GM23338 (cell line): ENCODE data around the gene HMCES. TPM values are rescaled to one million over a fixed set of nuclear protein-coding genes. Genes with fewer than 3 reads are reported as not detected.

Experiments used
- ATAC-seq: fragments of 200-7000 bp; cut with Tn5 transposase; 3 replicates; pipeline ENCODE4 v1.9.1; 2020
- DNase-seq: peaks from one replicate; pipeline ENCODE4 v3.0.0-alpha.2; 2015; ENCODE audit warnings: low spot score
- H2AFZ ChIP-seq: fragments of 200-600 bp; sonication (generic); 2 replicates; pipeline ENCODE4 v1.8.0; 2016; ENCODE audit warnings: antibody characterized with exemption, mild to moderate bottlenecking, moderate library complexity
- H3F3A ChIP-seq: fragments of 200-600 bp; sonication (generic); replicated peaks from 2 replicates; pipeline ENCODE4 v1.8.0; 2017; ENCODE audit warnings: antibody characterized with exemption, mixed run types, low read depth
- H3K27ac ChIP-seq: fragments of 200-600 bp; sonication (generic); 2 replicates; pipeline ENCODE4 v1.6.1; 2016; ENCODE audit warnings: low read depth
- H3K27me3 ChIP-seq: fragments of 200-600 bp; sonication (generic); 2 replicates; pipeline ENCODE4 v1.8.0; 2016; ENCODE audit warnings: mild to moderate bottlenecking, mixed run types, moderate library complexity; ENCODE audit not compliant: insufficient read depth
- H3K36me3 ChIP-seq: fragments of 200-600 bp; sonication (generic); 2 replicates; pipeline ENCODE4 v1.8.0; 2016; ENCODE audit warnings: mild to moderate bottlenecking; ENCODE audit not compliant: insufficient read depth
- H3K4me1 ChIP-seq: fragments of 200-600 bp; sonication (generic); 2 replicates; pipeline ENCODE4 v1.8.0; 2016; ENCODE audit warnings: mild to moderate bottlenecking, moderate library complexity; ENCODE audit not compliant: insufficient read depth
- H3K4me2 ChIP-seq: fragments of 200-600 bp; sonication (generic); 2 replicates; pipeline ENCODE4 v1.7.1; 2017; ENCODE audit warnings: mixed run types
- H3K4me3 ChIP-seq: fragments of 200-600 bp; sonication (generic); 2 replicates; pipeline ENCODE4 v1.6.1; 2016; ENCODE audit warnings: mixed run types
- H3K79me2 ChIP-seq: fragments of 200-600 bp; sonication (generic); replicated peaks from 2 replicates; pipeline ENCODE4 v1.8.0; 2017; ENCODE audit warnings: mild to moderate bottlenecking; ENCODE audit not compliant: insufficient read depth
- H3K9me2 ChIP-seq: fragments of 200-600 bp; sonication (generic); 2 replicates; pipeline ENCODE4 v1.8.0; 2017; ENCODE audit not compliant: insufficient read depth
- H4K20me1 ChIP-seq: fragments of 200-600 bp; sonication (generic); replicated peaks from 2 replicates; pipeline ENCODE4 v1.8.0; 2017; ENCODE audit warnings: mild to moderate bottlenecking; ENCODE audit not compliant: insufficient read depth
- H3K27ac Mint-ChIP-seq: 2 replicates; pipeline ENCODE4 v1.8.0; 2020; ENCODE audit warnings: inconsistent platforms, mild to moderate bottlenecking, moderate library complexity, mixed read lengths
- H3K27me3 Mint-ChIP-seq: 3 replicates; pipeline ENCODE4 v1.8.0; 2022; ENCODE audit warnings: low read depth, mild to moderate bottlenecking, moderate library complexity, mixed read lengths, inconsistent platforms; ENCODE audit not compliant: insufficient read depth, poor library complexity
- H3K36me3 Mint-ChIP-seq: 3 replicates; pipeline ENCODE4 v1.8.0; 2021; ENCODE audit warnings: low read depth, mild to moderate bottlenecking, inconsistent platforms, moderate library complexity, mixed read lengths
- H3K4me1 Mint-ChIP-seq: 3 replicates; pipeline ENCODE4 v1.8.0; 2020; ENCODE audit warnings: mild to moderate bottlenecking, inconsistent platforms, mixed read lengths
- H3K4me3 Mint-ChIP-seq: 3 replicates; pipeline ENCODE4 v1.8.0; 2021; ENCODE audit warnings: moderate library complexity, mild to moderate bottlenecking, inconsistent platforms, mixed read lengths
- H3K9me3 Mint-ChIP-seq: 3 replicates; pipeline ENCODE4 v1.8.0; 2020; ENCODE audit warnings: moderate library complexity, mild to moderate bottlenecking, inconsistent platforms, mixed read lengths
- CREB1 ChIP-seq: fragments of 250-450 bp; sonication (Bioruptor Pico); IDR thresholded peaks from 2 replicates; pipeline ENCODE4 v1.5.0; 2020; ENCODE audit warnings: low read depth, mild to moderate bottlenecking, moderate library complexity
- CTCF ChIP-seq, 2 experiments: fragments of 200-600 bp in 1 of 2; sonication (generic) in 1 of 2; conservative IDR thresholded peaks; 2 replicates each; pipeline versions ENCODE4 v1.5.1 to v1.6.1; 2016 to 2017; ENCODE audit warnings: antibody characterized with exemption in 2 of 2, low read depth in 2 of 2, mild to moderate bottlenecking in 2 of 2, moderate library complexity in 1 of 2
- ETS1 ChIP-seq: IDR thresholded peaks from 2 replicates; pipeline ENCODE4 v1.6.1; 2016; ENCODE audit warnings: antibody characterized with exemption
- EZH2 ChIP-seq: fragments of 200-600 bp; sonication (generic); IDR thresholded peaks from one replicate; pipeline ENCODE4 v1.8.0; 2017; ENCODE audit warnings: antibody characterized with exemption, mild to moderate bottlenecking, low read depth; ENCODE audit not compliant: unreplicated experiment
- EZH2phosphoT487 ChIP-seq: fragments of 200-600 bp; sonication (generic); IDR thresholded peaks from one replicate; pipeline ENCODE4 v1.8.1; 2018; ENCODE audit warnings: antibody characterized with exemption; ENCODE audit not compliant: unreplicated experiment
- JUNB ChIP-seq: IDR thresholded peaks from one replicate; pipeline ENCODE4 v1.6.1; 2016; ENCODE audit warnings: antibody characterized with exemption; ENCODE audit not compliant: unreplicated experiment
- NANOG ChIP-seq: IDR thresholded peaks from 2 replicates; pipeline ENCODE4 v1.6.1; 2016; ENCODE audit warnings: antibody characterized with exemption, borderline replicate concordance
- POLR2AphosphoS5 ChIP-seq: IDR thresholded peaks from 2 replicates; pipeline ENCODE4 v1.6.1; 2016; ENCODE audit warnings: antibody characterized with exemption, low read depth
- REST ChIP-seq: IDR thresholded peaks from one replicate; pipeline ENCODE4 v1.6.1; 2018; ENCODE audit warnings: antibody characterized with exemption; ENCODE audit not compliant: unreplicated experiment
- STAT1 ChIP-seq: IDR thresholded peaks from one replicate; pipeline ENCODE4 v1.6.1; 2016; ENCODE audit warnings: antibody characterized with exemption; ENCODE audit not compliant: unreplicated experiment
- ZNF114 ChIP-seq: fragments of 250-450 bp; sonication (Bioruptor Pico); IDR thresholded peaks from 2 replicates; pipeline ENCODE4 v1.5.0; 2020; ENCODE audit warnings: mild to moderate bottlenecking, moderate library complexity
- ZNF331 ChIP-seq: fragments of 250-450 bp; sonication (Bioruptor Pico); IDR thresholded peaks from 2 replicates; pipeline ENCODE4 v1.5.0; 2020; ENCODE audit warnings: low read depth, mild to moderate bottlenecking, moderate library complexity
- ZNF462 ChIP-seq: fragments of 250-450 bp; sonication (Bioruptor Pico); IDR thresholded peaks from 2 replicates; pipeline ENCODE4 v1.5.0; 2020; ENCODE audit warnings: mild to moderate bottlenecking, moderate library complexity
- polyA plus RNA-seq: library from polyadenylated mRNA; unstranded; fragments of >200 nt; fragmentation: Nextera tagmentation; extraction: Ambion mirVana; gene quantifications from 2 replicates; pipeline ENCODE4 v1.2.1, GENCODE V29; 2016
- total RNA-seq: library from RNA; depleted of rRNA; stranded (reverse); fragments of >200 nt; shearing (Covaris generic); gene quantifications from 2 replicates; pipeline ENCODE4 v1.2.3, GENCODE V29; 2014

Gene HMCES
- total and polyA plus RNA-seq, 2 experiments from 2014 or later: 36.5 to 44.5 TPM

- peak; percentile 15 for ATAC-seq
- H3K36me3 Mint-ChIP-seq: peaks cover 48% of the 10 kb centered on the region
Observed at GRCh38 chr3:129277829-129278271, 820 bp upstream of the HMCES start.

More at GRCh38 chr3:129277829-129278271, 820 bp upstream of the HMCES start:
- DNase-seq: peak; percentile 53
- peak overlapping the region; percentile 86 for H3K4me3 Mint-ChIP-seq
- no peak for TF ChIP-seq POLR2AphosphoS5
- no peak for TF ChIP-seq JUNB
- TF ChIP-seq REST: no peak
- no peak for TF ChIP-seq CREB1
- no peak for TF ChIP-seq EZH2
- no peak for TF ChIP-seq ZNF462 (CRISPR knock-in tag)
- no peak for TF ChIP-seq CTCF (conservative IDR thresholded peaks at IDR 0.05; ENCODE audit: low read depth in 2 of 2)
- no peak for TF ChIP-seq ZNF114 (CRISPR knock-in tag)
- no peak for TF ChIP-seq STAT1
- TF ChIP-seq EZH2phosphoT487: no peak
- TF ChIP-seq ZNF331 (CRISPR knock-in tag): no peak
- TF ChIP-seq ETS1: no peak
- no peak for TF ChIP-seq NANOG
- Histone ChIP-seq H3K27ac (peak overlapping the region; percentile 95), H3K9me2 (no peaks in the 10 kb centered on the region), H3K79me2 (peaks cover 20% of the 10 kb centered on the region), H3K27me3 (no peaks in the 10 kb centered on the region), H3K4me3 (peak overlapping the region; percentile 90), H3K36me3 (peaks cover 26% of the 10 kb centered on the region), H3F3A (peaks cover 7% of the 10 kb centered on the region), H4K20me1 (no peaks in the 10 kb centered on the region; the same call in 1 of the 2 replicates), H3K4me1 (peaks cover 20% of the 10 kb centered on the region), H3K4me2 (peak overlapping the region; percentile 98), H2AFZ (no peak overlapping the region)
- H3K9me3 Mint-ChIP-seq: no peaks in the 10 kb centered on the region
- peak overlapping the region; percentile 99 for H3K27ac Mint-ChIP-seq
- H3K4me1 Mint-ChIP-seq: peaks cover 23% of the 10 kb centered on the region
- peaks cover 15% of the 10 kb centered on the region for H3K27me3 Mint-ChIP-seq
